NCI-H2029 (cell line): ENCODE measurements around the gene SH2B2.
A peak's percentile ranks its signal among the peaks of the same experiment; 100 is the strongest.

Experiments
- DNase-seq: peaks from one replicate; lab custom pipeline; 2025; lab: John Stamatoyannopoulos, UW

Gene SH2B2

GRCh38 chr7:102268635-102269034 is 18.0 kb upstream of the SH2B2 start:
- no peak for DNase-seq

GRCh38 chr7:102270178-102270887 is 16.3 kb upstream of the SH2B2 start:
- DNase-seq: no peak

- DNase-seq: no peak
These were observed 15.4 kb upstream of the SH2B2 start for GRCh38 chr7:102271158-102271798.

- peak; percentile 41 for DNase-seq
These were observed 14.4 kb upstream of the SH2B2 start for GRCh38 chr7:102272075-102272916.

GRCh38 chr7:102272917-102273748 is 13.5 kb upstream of the SH2B2 start:
- no peak for DNase-seq

GRCh38 chr7:102273749-102274712 is 12.6 kb upstream of the SH2B2 start:
- peak; percentile 51 for DNase-seq

- DNase-seq: no peak
These were observed 11.5 kb upstream of the SH2B2 start for GRCh38 chr7:102275123-102275703.

- no peak for DNase-seq
These were observed 8.8 kb upstream of the SH2B2 start for GRCh38 chr7:102277901-102278300.

- DNase-seq: no peak
These were observed 6.9 kb upstream of the SH2B2 start for GRCh38 chr7:102279537-102280400.

- no peak for DNase-seq
These were observed 6.1 kb upstream of the SH2B2 start for GRCh38 chr7:102280521-102280920.

- DNase-seq: no peak
These were observed 4.9 kb upstream of the SH2B2 start for GRCh38 chr7:102281785-102282184.

- no peak for DNase-seq
These were observed 4.0 kb upstream of the SH2B2 start for GRCh38 chr7:102282465-102283362.

- DNase-seq: no peak
These were observed 3.0 kb upstream of the SH2B2 start for GRCh38 chr7:102283477-102284189.

- DNase-seq: no peak
These were observed 2.3 kb upstream of the SH2B2 start for GRCh38 chr7:102284399-102284798.

GRCh38 chr7:102284891-102285539 is 1.7 kb upstream of the SH2B2 start:
- no peak for DNase-seq

GRCh38 chr7:102285540-102286236 is 980 bp upstream of the SH2B2 start:
- DNase-seq: no peak
